Ishikawa (cell line): Measurements from ENCODE around the gene TMEM150B.
A peak's percentile ranks its signal among the peaks of the same experiment; 100 is the strongest.

Source experiments
- CEBPB ChIP-seq: IDR thresholded peaks from 2 replicates; pipeline ENCODE4 v1.6.1; 2012
- CREB1 ChIP-seq: IDR thresholded peaks from 2 replicates; pipeline ENCODE4 v1.6.1; 2012; ENCODE audit warnings: low read depth
- EGR1 ChIP-seq: IDR thresholded peaks from 2 replicates; pipeline ENCODE4 v1.6.1; 2012
- EP300 ChIP-seq: IDR thresholded peaks from 2 replicates; pipeline ENCODE4 v1.6.1; 2012; ENCODE audit warnings: borderline replicate concordance
- FOXM1 ChIP-seq: IDR thresholded peaks from 2 replicates; pipeline ENCODE4 v1.6.1; 2012; ENCODE audit warnings: low read depth, borderline replicate concordance
- NFIC ChIP-seq: IDR thresholded peaks from 2 replicates; pipeline ENCODE4 v1.6.1; 2012
- RAD21 ChIP-seq: IDR thresholded peaks from 2 replicates; pipeline ENCODE4 v1.6.1; 2012; ENCODE audit warnings: low read depth
- REST ChIP-seq: IDR thresholded peaks from 2 replicates; pipeline ENCODE4 v1.6.1; 2012; ENCODE audit warnings: low read depth, mild to moderate bottlenecking
- TAF1 ChIP-seq: IDR thresholded peaks from 2 replicates; pipeline ENCODE4 v1.6.1; 2012; ENCODE audit warnings: low read depth, mild to moderate bottlenecking
- TCF12 ChIP-seq: IDR thresholded peaks from 2 replicates; pipeline ENCODE4 v1.6.1; 2012; ENCODE audit warnings: low read depth
- TEAD4 ChIP-seq: IDR thresholded peaks from 2 replicates; pipeline ENCODE4 v1.6.1; 2012
- YY1 ChIP-seq: IDR thresholded peaks from 2 replicates; pipeline ENCODE4 v1.6.1; 2012; ENCODE audit warnings: low read depth
- ZBTB7A ChIP-seq: IDR thresholded peaks from 2 replicates; pipeline ENCODE4 v1.6.1; 2012; ENCODE audit warnings: low read depth
- TF ChIP-seq, protein P1 (sequence below): IDR thresholded peaks from 2 replicates; pipeline ENCODE4 v1.6.1; 2012
- TF ChIP-seq, protein P2 (sequence below): IDR thresholded peaks from 2 replicates; pipeline ENCODE4 v1.6.1; 2012

The TMEM150B gene

GRCh38 chr19:55301459-55302317, 23.5 kb downstream of the TMEM150B start:
- peak; percentile 73 for TF ChIP-seq RAD21
- TF ChIP-seq CEBPB = no peak
- TF ChIP-seq, protein P1, sequence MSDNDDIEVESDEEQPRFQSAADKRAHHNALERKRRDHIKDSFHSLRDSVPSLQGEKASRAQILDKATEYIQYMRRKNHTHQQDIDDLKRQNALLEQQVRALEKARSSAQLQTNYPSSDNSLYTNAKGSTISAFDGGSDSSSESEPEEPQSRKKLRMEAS = 0 out of 2 replicates have a peak, but pooled peaks have one; percentile 26
- TF ChIP-seq ZBTB7A = peak; percentile 92

DNA sequence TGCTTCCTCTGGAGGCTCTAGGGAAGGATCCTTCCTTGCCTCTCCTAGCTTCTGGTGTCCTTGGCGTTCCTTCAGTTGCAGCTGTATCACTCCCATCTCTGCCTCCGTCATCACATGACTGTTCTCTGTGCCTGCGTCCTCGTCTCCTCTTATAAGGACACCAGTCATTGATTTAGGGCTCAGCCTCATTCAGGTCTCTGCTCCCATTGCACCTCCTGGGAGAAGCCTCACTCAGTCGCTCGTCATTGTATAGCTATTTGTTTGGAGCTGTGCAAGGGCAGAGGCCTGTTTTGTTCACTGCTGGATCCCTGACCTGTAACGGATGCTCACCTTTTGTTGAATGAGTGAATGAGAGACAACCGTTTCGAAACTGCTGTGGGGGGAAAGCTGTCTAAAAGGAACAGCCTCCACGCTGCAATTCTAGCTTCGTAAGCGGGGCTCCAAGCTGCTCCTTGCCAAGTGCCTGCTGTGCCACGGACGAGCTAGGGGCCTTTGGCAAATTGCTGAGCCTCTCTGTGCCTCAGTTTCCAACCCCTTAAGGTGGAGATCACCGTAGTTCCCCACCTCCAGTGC, 24.2 kb downstream of the TMEM150B start:
- no peak for TF ChIP-seq CREB1
- TF ChIP-seq EGR1 = no peak
- TF ChIP-seq, protein P1 = no peak
- no peak for TF ChIP-seq TAF1
- TF ChIP-seq REST = no peak
- no peak for TF ChIP-seq YY1
- TF ChIP-seq, protein P2, sequence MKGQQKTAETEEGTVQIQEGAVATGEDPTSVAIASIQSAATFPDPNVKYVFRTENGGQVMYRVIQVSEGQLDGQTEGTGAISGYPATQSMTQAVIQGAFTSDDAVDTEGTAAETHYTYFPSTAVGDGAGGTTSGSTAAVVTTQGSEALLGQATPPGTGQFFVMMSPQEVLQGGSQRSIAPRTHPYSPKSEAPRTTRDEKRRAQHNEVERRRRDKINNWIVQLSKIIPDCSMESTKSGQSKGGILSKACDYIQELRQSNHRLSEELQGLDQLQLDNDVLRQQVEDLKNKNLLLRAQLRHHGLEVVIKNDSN = no peak
- no peak for TF ChIP-seq FOXM1
- TF ChIP-seq ZBTB7A = no peak
- TF ChIP-seq TCF12 = no peak
- TF ChIP-seq RAD21 = no peak
- TF ChIP-seq NFIC = no peak
- TF ChIP-seq TEAD4 = no peak
- TF ChIP-seq CEBPB = no peak
- TF ChIP-seq EP300 = no peak

DNA sequence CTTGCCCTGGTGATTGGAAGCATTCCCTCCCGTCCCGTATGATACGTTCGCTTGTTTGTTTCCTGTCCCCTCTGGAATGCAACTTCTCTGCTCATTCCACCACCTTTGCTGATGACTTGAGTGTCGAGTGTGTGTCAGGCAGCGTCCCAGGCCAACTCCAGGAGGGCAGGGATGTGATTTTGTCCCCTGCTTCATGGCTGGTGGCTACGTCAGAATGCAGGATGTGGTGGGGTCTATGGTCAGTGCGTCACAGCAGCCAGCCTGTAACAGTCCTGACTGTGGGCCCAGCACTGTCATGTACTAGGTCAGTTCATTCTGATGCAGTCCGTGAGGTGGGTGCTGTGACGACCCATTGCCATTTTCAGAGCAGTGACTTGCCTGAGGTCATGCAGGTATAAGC, 25.1 kb downstream of the TMEM150B start:
- TF ChIP-seq TCF12 = no peak
- no peak for TF ChIP-seq FOXM1

- TF ChIP-seq TEAD4 (no peak), TAF1 (no peak), CREB1 (no peak), YY1 (no peak), RAD21 (no peak), EGR1 (no peak), EP300 (no peak), TCF12 (no peak), FOXM1 (no peak), ZBTB7A (no peak), REST (no peak)
- TF ChIP-seq, protein P2 = no peak
These were observed 27.9 kb downstream of the TMEM150B start for GRCh38 chr19:55297267-55297666.

GRCh38 chr19:55289117-55289796, 35.9 kb downstream of the TMEM150B start:
- TF ChIP-seq REST = no peak
